RCC 7860 (cell line): ENCODE results near the gene CPEB2.
A peak's percentile ranks its signal among the peaks of the same experiment; 100 is the strongest.
"Not testable (repeated sequence)": the region's sequence is repeated elsewhere in the genome, so short reads cannot be mapped to it uniquely, and the experiment has no call there.

Source experiments
- DNase-seq: peaks from one replicate; pipeline ENCODE4 v3.0.0-alpha.2; 2015; ENCODE audit warnings: low spot score
- FAIRE-seq: peaks from 2 replicates; lab custom pipeline; 2012; peaks lifted over from hg19 to GRCh38; lab: Jason Lieb, UNC

The CPEB2 gene

DNA sequence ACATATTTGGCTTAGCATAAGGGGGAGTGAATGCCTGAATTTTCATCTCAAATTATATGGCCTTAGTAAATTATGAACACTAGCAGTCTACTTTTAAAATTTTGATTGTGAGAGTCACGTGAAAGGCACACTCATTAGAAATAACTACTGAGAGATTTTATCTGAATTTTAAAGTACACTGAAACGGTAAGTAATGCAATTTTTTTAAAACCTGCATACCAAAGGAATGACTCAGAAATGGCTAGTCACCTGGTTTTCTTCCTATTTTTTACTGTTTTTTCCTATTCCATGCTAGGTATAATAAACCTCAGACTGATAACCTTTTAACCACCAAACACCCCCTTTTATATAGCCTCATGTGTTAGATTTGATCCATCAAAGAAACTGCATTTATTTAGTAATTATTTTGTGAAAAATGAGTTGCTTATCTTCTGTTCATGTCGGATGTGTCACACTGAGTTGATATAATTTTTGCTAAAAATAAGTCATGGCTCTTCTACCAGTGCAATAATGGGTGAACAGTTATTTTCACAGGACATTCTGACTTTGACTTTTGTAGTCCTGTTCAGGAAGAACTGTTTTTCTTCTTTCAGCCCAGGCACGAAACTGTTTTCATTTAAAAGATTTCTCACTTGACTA, 40.4 kb downstream of the CPEB2 start:
- peak; percentile 28 for DNase-seq
- FAIRE-seq, result peak; percentile 63

DNA sequence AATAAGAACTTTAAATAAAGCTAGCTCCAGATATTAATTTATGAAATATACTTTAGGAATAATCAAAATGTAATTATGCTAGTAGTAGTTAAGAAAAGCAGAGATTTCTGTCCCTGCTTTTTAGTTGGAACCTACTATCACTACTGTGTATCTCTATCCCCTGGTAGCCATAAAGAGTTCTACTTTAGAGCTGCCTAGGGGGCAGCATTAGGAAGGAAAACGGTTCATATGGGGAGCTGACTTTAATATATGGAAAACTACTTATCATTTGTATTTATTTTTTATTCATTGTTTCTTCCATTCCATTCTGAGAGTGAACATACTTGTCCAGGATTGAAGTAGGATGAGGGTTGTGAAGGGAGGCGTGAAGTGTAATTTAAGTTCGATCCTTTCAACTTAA, 40.9 kb downstream of the CPEB2 start:
- FAIRE-seq, result peak; percentile 16
- no peak for DNase-seq

DNA sequence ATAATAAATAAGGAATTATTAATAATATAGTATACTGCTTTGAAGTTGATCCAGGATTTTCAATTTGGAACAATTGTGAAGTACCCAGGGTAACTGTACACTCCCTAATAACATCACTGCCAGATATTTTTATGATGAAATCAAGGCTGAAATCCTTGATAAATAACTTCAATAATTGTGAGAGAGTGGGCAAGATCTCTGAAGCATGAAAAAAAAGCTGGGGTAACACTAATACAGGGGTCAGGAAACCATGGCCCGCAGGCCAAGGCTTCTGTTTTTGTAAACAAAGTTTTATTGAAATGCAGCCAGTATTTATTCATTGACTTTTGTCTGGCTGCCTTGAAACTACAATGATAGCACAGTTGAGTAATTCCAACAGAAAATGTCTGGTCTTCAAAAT, 41.6 kb downstream of the CPEB2 start:
- DNase-seq (no peak), FAIRE-seq (no peak)

- no peak for FAIRE-seq
- DNase-seq, result no peak
Measured at GRCh38 chr4:15054541-15054940, 52.3 kb downstream of the CPEB2 start.

- DNase-seq (no peak), FAIRE-seq (no peak)
Measured at GRCh38 chr4:15060213-15060612, 57.9 kb downstream of the CPEB2 start.

GRCh38 chr4:15063341-15063740, 61.1 kb downstream of the CPEB2 start:
- no peak for FAIRE-seq
- no peak for DNase-seq

GRCh38 chr4:15065516-15065915, 63.2 kb downstream of the CPEB2 start:
- FAIRE-seq (no peak), DNase-seq (no peak)

- DNase-seq (no peak), FAIRE-seq (no peak)
Measured at GRCh38 chr4:15066140-15066539, 63.9 kb downstream of the CPEB2 start.

DNA sequence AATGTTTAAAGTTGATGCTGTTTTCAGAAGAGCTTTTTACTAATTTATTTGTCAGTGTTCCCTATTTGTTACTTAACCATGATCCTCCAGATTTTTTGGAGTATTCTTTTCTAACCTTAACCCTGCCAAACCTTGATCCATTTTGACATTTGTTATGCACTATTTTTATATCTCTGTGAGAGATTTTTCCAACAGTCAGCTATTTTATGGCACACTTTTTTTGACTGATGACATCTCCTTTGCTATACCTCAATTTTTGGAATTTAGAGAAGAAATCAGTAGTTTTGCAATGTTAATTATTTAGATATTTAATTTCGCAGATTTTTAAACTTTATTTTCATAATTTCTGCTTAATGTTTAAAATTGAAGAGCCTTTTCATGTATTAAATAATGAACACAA, 66.0 kb downstream of the CPEB2 start:
- DNase-seq (no peak), FAIRE-seq (no peak)

- no peak for FAIRE-seq
- DNase-seq, result no peak
Measured at GRCh38 chr4:15075875-15076274, 73.6 kb downstream of the CPEB2 start.

DNA sequence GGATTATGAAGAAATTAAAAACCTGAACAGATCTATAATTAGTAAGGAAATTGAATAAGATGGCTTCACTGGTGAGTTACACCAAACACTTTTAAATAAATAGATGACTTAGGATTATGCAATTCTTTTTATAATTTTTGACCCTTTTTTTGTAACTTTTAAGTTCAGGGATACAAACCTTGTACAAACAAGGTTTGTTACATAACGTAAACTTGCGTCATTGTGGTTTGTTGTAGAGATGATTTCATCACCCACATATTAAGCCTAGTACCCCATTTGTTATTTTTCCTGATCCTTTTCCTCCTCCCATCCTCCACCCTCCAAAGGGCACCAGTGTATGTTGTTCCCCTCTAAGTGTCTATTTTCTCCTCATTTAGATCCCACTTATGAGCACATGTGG, 75.7 kb downstream of the CPEB2 start:
- FAIRE-seq (no peak), DNase-seq (no peak)

GRCh38 chr4:15078682-15079642, 76.7 kb downstream of the CPEB2 start:
- DNase-seq (no peak), FAIRE-seq (no peak)

DNA sequence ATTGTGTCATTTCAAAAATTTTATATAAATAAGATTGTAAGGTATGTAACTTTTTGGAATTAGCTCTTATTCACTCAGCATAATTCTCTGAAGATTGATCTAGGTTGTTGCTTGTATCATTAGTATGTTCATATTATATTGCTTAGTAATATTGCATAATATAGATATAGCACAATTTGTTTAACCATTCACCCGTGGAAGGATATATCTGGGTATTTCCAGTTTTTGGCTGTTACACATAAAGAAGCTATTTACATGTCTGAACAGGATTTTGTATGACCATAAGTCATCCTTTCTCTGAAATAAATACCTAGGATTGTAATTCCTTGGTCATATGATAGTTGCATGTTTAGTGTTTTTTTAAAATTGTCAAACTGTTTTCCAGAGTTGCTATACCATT, 82.5 kb downstream of the CPEB2 start:
- no peak for DNase-seq
- no peak for FAIRE-seq

DNA sequence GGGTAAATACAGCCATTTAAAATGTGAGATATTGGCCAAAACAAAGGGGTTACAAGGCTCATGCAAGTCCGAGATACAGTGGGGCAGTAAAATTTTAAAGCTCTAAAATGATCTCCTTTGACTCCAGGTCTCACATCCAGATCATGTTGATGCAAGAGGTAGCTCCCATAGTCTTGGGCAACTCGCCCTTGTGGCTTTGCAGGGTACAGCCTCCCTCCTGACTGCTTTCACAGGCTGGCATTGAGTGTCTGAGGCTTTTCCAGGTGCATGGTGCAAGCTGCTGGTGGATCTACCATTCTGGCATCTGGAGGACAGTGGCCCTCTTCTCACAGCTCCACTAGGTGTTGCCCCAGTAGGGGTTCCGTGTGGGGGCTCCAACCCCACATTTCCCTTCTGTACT, 83.5 kb downstream of the CPEB2 start:
- not testable (repeated sequence) for FAIRE-seq, DNase-seq

DNA sequence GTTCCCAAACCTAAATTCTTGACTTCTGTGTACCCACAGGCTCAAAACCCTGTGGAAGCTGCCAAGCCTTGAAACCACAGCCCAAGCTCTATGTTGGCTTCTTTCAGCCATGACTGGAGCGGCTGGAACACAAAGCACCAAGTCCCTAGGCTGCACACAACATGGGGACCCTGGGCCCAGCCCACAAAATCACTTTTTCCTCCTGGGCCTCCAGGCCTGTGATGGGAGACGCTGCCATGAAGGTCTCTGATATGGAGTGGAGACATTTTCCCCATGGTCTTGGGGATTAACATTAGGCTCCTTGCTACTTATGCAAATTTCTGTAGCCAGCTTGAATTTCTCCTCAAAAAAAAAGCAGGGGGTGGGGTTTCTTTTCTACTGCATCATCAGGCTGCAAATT, 84.0 kb downstream of the CPEB2 start:
- FAIRE-seq, DNase-seq: not testable (repeated sequence)

DNA sequence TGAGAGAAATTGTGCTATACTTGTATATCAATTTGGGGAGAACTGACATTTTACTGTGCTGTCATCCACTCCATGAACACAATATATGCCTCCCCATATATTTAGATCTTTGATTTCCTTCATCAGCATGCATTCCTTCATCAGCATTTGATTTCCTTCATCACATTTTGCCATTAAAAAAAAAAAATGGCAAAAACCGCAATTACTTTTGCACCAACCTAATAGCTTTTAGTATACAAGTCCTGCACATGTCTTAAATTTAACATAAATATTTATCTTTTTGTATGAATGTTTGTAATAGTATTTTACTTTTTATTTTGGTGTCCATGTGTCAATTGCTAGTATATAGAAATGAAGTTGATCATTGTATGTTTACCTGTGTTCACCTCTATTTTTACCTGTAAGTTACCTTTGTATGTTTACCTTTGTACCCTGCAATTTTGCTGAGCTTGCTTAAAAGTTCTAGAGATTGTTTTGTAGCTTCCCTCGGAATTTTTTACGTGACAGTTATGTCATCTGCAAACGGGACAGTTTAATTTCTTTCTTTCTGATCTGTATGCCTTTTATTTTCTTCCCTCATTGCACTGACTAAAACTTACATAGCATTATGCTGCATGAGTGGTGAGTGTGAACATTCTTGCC, 86.2 kb downstream of the CPEB2 start:
- no peak for FAIRE-seq

GRCh38 chr4:15089979-15090378, 87.7 kb downstream of the CPEB2 start:
- FAIRE-seq, result no peak
- no peak for DNase-seq

More for the DNA sequence above, 86.2 kb downstream of the CPEB2 start:
- no peak for DNase-seq

GRCh38 chr4:15100380-15100779, 98.1 kb downstream of the CPEB2 start:
- DNase-seq (no peak), FAIRE-seq (no peak)

- DNase-seq, result no peak
- FAIRE-seq, result no peak
Measured at GRCh38 chr4:15100994-15101695, 98.9 kb downstream of the CPEB2 start.

DNA sequence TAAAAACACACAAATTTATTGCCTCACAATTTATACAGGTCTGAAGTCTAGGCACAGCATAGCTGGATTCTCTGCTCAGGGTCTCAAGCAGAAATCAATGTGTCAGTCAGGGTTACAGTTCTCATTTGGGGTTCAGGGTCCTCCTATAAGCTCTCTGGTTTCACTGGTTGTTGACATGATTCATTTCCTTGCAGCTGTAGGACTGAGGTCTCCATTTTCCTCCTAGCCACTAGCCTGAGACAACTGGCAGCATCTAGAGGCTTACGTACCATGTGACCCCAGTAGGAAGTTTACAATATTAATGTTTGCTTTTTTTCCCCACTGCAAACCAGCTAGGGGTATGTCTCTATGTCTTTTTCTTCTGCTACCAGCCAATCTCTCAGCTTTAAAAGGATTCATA, 102.5 kb downstream of the CPEB2 start:
- no peak for DNase-seq
- no peak for FAIRE-seq

GRCh38 chr4:15106399-15106798, 104.1 kb downstream of the CPEB2 start:
- no peak for FAIRE-seq
- DNase-seq, result no peak
